DMS153 (cell line): ENCODE results near the gene PTPA.
"Not testable (repeated sequence)": the region's sequence is repeated elsewhere in the genome, so short reads cannot be mapped to it uniquely, and the experiment has no call there.

ENCODE experiments used
- DNase-seq: peaks from one replicate; lab custom pipeline; 2025; lab: John Stamatoyannopoulos, UW

PTPA gene

DNA sequence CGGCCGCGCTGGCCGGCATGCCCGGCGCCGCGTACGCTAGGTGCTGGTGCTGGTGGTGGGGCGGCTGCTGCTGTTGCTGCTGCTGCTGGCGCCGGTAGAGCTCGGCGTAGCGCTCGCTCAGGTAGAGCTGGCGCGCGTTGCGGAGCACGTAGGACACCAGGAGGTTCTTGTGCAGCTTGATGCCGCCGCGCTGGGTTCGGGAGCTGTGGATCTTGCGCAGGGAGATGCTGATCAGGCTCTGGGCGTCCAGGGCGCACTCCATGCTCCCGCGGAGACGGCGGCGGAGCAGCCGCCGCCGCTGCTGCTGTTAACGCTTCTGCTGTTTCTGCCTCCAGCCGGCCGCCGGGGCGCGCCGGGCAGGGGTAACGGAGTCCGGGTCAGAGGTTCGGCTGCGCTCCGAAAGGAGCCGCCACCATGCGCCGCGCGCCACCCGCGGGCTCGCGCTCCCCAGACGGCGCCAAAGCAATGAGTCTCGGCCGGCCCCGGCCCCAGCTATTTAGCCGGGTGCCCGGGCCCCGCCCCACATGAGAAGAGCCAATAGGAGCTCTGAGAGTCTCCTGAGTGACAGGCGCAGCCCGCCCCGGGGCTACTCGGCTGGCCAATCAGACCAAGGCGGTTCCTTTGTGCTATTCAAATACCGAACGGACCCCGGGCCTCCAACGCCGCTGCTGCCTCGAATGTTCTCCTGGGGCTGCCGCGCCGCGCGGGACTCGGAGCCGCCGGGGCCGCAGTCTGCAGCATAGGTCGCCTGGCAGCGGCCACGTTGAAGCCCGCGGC is 66.8 kb downstream of the PTPA start, which contains the start of gene IER5L:
Gene IER5L, minus strand, starts transcription at position 471 of the 777 bp plus-strand sequence. Its CDS starts 209 bp downstream, at position 262.
- peak; percentile 93 for DNase-seq

DNA sequence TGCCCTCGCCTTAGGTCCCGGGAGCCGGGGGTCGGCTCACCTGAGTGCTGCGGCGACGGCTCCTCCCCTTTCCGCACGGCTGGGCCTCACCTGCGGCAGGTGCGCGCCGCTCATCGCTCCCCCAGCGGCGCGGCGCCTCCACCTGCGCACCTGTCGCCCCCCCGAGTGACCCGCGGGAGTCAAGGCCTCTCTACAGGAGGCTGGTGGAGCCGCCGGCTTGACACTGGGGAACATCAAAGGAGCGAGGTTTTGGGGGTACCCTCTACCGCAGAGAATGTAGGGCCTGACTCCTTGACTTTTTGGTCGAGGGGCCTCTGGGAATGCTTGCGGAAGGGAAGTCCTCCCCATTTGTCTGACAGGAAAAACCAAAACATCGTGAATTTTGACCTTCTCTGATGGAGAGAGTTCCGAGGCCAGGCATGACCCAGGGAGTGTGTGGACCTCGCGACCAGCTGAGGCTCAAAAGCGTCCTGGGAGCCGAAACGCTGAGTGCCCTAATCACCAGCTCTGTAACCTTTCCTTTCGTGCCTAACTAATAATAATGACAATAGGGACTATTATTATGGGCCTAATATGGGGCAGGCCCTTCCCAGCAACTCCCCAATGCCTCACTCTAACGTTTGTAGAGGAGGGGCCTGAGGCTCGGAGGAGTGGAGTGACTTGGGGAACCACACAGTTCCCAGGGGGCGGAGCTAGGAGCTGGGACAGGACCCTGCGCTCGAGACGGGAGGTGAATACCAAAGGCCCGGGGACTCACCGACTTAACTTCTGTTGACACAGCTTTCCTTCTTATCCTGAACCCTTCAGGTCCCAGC is 67.6 kb downstream of the PTPA start:
- no peak for DNase-seq

GRCh38 chr9:129181246-129181645 is 70.0 kb downstream of the PTPA start:
- DNase-seq, result no peak

DNA sequence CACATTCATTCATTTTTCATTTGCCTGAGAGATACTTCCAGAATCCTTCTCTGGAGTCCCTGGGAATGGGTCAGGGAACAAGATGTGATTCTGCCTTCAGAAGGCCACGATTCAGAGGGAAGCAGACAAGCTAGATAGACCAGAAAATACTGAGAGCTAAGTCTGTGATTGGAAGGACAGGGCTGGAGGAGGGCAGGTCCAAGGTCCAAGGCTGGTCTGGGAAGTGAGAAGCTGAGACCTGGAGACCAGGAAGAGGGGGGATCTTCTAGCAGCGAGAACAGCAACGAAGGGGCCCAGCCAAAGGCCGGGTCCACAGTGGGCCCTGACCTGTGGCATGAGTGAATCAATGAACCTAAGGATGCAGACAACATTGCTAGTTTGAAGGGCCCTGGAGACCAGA is 70.9 kb downstream of the PTPA start:
- DNase-seq, result no peak

DNA sequence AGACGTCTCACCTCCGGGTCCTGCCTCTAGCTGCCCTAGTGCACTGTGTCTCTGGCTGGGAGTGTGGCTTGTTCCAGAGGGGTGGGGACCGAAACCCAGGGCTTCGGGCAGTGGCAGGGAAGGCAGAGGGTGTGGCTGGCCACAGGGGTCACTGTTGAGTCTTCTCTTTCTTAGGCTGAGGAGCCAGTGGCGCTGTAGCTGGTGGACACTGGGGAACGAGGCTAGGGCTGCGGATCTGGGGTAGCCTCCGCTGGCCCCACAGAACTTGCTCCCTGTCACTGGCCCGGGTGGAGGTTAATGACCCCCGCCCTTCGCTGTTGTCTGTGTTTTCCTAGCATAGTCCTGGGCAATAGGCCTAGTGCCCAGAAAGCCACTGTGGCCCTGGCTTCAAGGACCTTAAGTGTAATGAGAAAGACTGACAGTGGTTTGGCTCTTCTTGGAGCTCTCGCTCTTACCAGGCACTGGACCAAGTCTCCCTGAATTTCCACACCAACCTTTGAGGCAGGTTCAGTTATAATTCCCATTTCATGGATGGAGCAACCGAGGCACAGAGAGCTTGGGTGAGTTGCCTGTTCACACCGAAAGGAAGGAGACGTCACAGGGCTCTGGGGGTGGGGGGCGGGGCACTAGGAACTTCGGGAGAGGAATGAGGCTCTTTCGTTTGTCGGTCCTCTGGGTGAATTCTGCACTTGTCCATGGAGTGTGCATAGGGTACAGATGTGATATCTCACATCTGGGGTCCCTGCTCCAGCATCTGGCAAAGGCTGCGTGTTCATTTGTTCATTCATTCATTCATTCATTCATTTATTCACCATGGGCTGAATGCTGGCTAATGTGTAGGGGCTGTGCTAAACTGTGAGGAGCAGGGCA is 71.6 kb downstream of the PTPA start:
- DNase-seq, result no peak

DNA sequence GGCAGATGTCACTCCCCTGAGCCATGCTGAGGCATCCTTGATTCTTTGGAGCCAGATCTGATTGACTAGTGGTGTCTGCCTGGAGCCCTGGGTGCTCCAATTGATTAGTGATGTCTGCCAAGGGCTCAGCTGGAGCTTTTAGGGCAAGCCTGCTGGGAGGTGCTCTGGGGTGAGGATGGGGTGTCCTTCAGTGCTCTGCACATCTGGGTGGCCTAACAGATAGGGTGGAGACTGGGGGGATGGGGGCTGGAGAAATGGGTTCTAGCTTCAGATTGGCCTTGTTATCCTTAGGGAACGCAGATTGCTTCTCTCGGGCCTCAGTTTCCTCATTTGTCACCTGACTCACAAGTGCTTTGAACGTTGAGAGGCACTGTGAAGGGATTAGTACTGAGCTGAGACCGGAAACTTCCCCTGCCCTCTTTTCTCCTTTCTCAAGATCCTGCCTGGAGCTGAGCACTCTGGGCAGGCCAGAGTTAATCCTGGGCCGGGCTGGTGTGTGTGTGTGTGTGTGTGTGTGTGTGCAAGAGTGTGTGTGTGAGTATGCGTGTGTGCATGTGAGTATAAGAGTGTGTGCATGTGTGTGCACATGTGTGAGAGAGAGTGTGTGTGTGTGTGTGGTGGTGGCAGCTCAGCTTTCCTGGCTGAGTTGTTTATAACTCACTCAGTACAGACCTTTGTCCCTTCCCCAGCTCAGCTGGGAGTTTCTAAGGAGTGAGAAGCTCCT is 72.4 kb downstream of the PTPA start:
- no peak for DNase-seq

DNA sequence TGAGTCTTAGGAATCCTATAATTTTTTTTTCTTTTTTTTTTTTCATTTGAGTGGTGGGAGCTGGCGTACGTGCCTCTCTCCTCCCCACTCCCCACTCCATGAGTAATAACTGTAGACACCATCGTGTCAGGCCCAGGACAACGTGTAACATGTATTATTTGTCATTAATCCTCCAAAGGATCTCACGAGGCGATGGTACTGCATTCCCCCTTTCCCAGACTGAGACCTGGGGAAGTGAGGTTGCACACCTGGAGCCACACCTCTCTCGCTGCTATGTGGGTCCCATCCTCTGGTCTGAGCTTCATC is 73.0 kb downstream of the PTPA start:
- DNase-seq, result no peak

GRCh38 chr9:129184596-129185122 is 73.4 kb downstream of the PTPA start:
- DNase-seq, result no peak

DNA sequence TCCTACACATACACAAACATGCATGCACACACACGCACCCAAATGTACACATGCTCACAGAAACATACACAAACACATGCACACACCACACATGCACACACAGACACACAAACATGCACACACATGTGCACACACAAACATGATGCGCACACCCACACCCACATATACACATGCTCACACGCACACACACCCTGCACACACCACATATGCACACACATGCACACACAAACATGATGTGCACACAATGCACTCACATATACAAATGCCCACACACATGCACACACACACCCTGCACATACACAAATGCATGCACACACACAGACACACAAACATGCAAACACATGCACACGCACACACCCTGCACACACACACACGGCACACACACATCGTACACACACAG is 74.2 kb downstream of the PTPA start:
- no peak for DNase-seq

- no peak for DNase-seq
These were observed 74.8 kb downstream of the PTPA start for GRCh38 chr9:129185991-129186390.

- DNase-seq, result no peak
These were observed 75.8 kb downstream of the PTPA start for GRCh38 chr9:129187042-129187441.

DNA sequence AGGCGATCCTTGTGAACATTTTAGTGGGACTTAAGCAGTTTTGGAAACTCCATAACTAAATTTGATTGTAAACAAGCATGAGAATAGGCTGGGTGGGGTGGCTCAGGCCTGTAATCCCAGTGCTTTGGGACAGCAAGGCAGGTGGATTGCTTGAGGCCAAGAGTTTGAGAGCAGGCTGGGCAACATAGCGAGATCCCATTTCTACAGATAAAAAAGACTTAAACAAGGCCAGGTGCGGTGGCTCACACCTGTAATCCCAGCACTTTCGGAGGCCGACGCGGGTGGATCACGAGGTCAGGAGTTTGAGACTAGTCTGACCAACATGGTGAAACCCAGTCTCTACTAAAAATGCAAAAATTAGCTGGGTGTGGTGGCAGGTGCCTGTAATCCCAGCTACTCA is 78.8 kb downstream of the PTPA start:
- not testable (repeated sequence) for DNase-seq

DNA sequence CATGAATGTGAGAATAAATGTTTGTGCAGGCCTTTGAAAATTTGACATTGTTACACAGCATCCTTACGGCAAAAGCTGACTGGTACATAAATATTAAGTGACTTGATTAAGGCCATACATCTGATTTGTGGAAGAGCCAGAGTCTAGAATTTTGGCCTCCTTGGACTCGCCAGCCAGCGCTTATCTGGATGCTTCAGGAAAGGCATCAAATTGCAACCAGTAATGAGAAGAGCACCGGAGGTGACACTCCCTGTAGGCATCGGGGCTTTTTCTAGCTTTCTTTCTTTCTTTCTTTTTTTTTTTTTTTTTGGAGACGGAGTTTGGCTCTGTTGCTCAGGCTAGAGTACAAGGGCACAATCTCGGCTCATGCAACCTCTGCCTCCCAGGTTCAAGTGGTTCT is 80.0 kb downstream of the PTPA start:
- no peak for DNase-seq

DNA sequence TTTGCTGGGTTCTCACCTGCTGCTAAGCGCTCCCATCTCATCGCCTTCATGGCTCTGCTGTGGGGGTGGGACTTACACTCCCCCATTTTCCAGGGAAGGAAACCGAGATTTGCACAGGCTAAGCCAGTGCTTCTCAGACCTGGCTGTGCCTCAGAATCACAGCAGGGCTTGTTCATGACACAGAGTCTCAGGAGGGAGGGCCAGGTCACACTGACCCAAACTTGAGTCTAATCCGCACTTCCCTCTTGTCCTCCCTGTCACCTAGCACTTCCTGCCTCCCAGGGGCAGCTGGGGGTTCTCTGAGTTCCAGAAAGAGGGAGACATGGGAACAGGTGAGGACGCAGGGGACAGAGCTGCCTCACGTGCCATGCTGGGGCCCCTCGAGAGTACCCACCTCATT is 82.4 kb downstream of the PTPA start:
- no peak for DNase-seq

DNA sequence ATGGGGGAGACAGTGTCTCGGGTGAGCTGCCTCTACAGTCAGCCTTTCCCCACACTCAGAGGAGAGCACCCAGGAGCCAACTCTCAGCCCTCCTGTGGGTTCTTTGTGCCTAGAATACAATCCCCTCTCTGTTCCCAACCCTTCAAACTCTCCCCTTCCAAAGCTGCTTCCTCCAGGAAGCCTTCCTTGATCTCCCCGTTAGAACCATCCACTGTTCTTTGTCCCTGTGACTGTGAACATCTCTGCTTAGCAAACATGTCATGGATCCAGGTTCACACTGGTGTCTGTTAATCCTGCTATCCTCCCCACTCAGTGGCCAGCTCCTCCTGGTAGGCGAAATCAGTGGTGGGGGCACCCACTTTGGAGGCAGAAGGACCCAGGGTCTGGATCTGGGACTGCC is 83.0 kb downstream of the PTPA start:
- no peak for DNase-seq

- no peak for DNase-seq
These were observed 84.4 kb downstream of the PTPA start for GRCh38 chr9:129195606-129196005.

DNA sequence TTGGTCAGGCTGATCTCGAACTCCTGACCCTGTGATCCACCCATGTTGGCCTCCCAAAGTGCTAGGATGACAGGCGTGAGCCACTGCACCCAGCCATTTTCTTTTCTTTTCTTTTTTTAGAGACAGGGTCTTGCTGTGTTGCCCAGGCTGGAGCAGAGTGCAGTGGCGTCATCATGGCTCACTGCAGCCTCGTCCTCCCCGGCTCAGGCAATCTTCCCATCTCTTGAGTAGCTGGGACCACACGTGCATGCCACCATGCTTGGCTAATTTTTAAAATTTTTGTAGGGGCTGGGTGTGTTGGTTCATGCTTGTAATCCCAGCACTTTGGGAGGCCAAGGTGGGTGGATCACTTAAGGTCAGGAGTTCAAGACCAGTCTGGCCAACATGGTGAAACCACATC is 85.8 kb downstream of the PTPA start:
- DNase-seq, result not testable (repeated sequence)

GRCh38 chr9:129197978-129198318 is 86.7 kb downstream of the PTPA start:
- DNase-seq, result no peak
